ENCODE data around the gene CHKA. TPM values are rescaled to one million over a fixed set of nuclear protein-coding genes. Genes with fewer than 3 reads are reported as not detected.

CHKA gene
- total and polyA plus RNA-seq, 2 of the 4 experiments (the other 2 are of a cell fraction): 4.5 to 8.4 TPM

GRCh38 chr11:68081691-68082090, 39.5 kb downstream of the CHKA start:
- H3K4ac ChIP-seq (ENCODE audit: low read depth, low read length): no peak overlapping the region
- dilution Hi-C loops (cut with HindIII; ENCODE audit: low sequenced_read_pairs, unreplicated experiment): no loop called here

More at GRCh38 chr11:68081691-68082090, 39.5 kb downstream of the CHKA start:
- no peak overlapping the region for H2AFZ ChIP-seq (replicated peaks; ENCODE audit: low read length, poor library complexity)
- DNase-seq: no peak
- no peak overlapping the region for H2BK120ac ChIP-seq (ENCODE audit: low read depth, low read length)
- no peaks in the 10 kb centered on the region for H3K4me1 ChIP-seq (ENCODE audit: control insufficient read depth, insufficient read depth, low read length)
- ChIA-PET CTCF (interaction anchor here (0.6 kb wide), 1 partner anchor 25 kb away, joined by 3 read pairs; no protein-coding TSS in a partner anchor), POLR2A (ENCODE audit: unreplicated experiment) (no interaction called here)
- no peak overlapping the region for H4K91ac ChIP-seq (ENCODE audit: insufficient read depth, low read depth, low read length)
- no peak overlapping the region for H2BK15ac ChIP-seq (ENCODE audit: low read depth, low read length)
- ATAC-seq (ENCODE audit: low read depth): no peak
- no peaks in the 10 kb centered on the region; the same call in none of the 2 replicates for H3K9me1 ChIP-seq (ENCODE audit: insufficient read depth, low read length)
- H3K9ac ChIP-seq (ENCODE audit: low read depth, low read length): no peak overlapping the region
- H3K36me3 ChIP-seq (ENCODE audit: control insufficient read depth, insufficient read depth, low read length): peaks cover 9% of the 10 kb centered on the region
- no TSS peak for BruUV-seq (replicated peaks)
- H3K27ac ChIP-seq (ENCODE audit: insufficient read depth, low read length): no peak overlapping the region
- H3K27me3 ChIP-seq (ENCODE audit: control insufficient read depth, insufficient read depth, low read length): no peaks in the 10 kb centered on the region
- no peak overlapping the region for H3K14ac ChIP-seq (replicated peaks; ENCODE audit: low read depth, low read length)
- H2AK5ac ChIP-seq (ENCODE audit: low read depth, low read length): no peak overlapping the region
- intact Hi-C loops (cut with micrococcal nuclease) (no loop called here), in situ Hi-C loops (cut with MboI; ENCODE audit: low sequenced_read_pairs) (no loop called here)
- no peak overlapping the region for H2BK5ac ChIP-seq (ENCODE audit: low read depth, low read length, poor library complexity, severe bottlenecking)
- no peak overlapping the region for H3K18ac ChIP-seq (ENCODE audit: low read depth, low read length)
- no peak for TF ChIP-seq MAFK (IDR thresholded peaks at IDR 0.05; ENCODE audit: low read depth, low read length)
- no peak for TF ChIP-seq MXI1 (IDR thresholded peaks at IDR 0.05; ENCODE audit: borderline replicate concordance, low read depth, low read length)
- TF ChIP-seq ELK1 (IDR thresholded peaks at IDR 0.05; ENCODE audit: borderline replicate concordance, low read depth, low read length): no peak
- TF ChIP-seq BHLHE40 (IDR thresholded peaks at IDR 0.05; ENCODE audit: low read depth, low read length): no peak
- no peak for TF ChIP-seq RFX5 (IDR thresholded peaks at IDR 0.05; ENCODE audit: low read depth, low read length)
- no peak for TF ChIP-seq SMC3 (IDR thresholded peaks at IDR 0.05; ENCODE audit: low read depth, low read length)
- TF ChIP-seq MAZ (IDR thresholded peaks at IDR 0.05; ENCODE audit: borderline replicate concordance, low read depth, low read length): no peak
- no peak for TF ChIP-seq POLR2A (IDR thresholded peaks at IDR 0.05; ENCODE audit: low read depth, low read length)
- no peak for TF ChIP-seq RAD21 (IDR thresholded peaks at IDR 0.05; ENCODE audit: low read length)
- no peak for TF ChIP-seq NFE2L2 (IDR thresholded peaks at IDR 0.05; ENCODE audit: low read depth, low read length)
- TF ChIP-seq FOS (IDR thresholded peaks at IDR 0.05; ENCODE audit: low read depth, low read length): no peak
- no peak for TF ChIP-seq CTCF (conservative IDR thresholded peaks at IDR 0.05; ENCODE audit: low read depth, low read length)
- no peak for TF ChIP-seq USF2 (IDR thresholded peaks at IDR 0.05; ENCODE audit: low read depth, low read length)
- no peak for TF ChIP-seq RCOR1 (IDR thresholded peaks at IDR 0.05; ENCODE audit: insufficient replicate concordance, low read length)
- TF ChIP-seq CEBPB (IDR thresholded peaks at IDR 0.05; ENCODE audit: low read depth, low read length): no peak
- no peak for TF ChIP-seq CHD1 (IDR thresholded peaks at IDR 0.05; ENCODE audit: low read depth, low read length)
- no peak overlapping the region for H2BK20ac ChIP-seq (ENCODE audit: low read depth, low read length)
- no peak overlapping the region for H2AK9ac ChIP-seq (replicated peaks; ENCODE audit: low read depth, low read length, poor library complexity)
- H4K8ac ChIP-seq (ENCODE audit: low read depth in 2 of 2, low read length in 2 of 2): no peak overlapping the region
- no peak overlapping the region for H3K56ac ChIP-seq (ENCODE audit: extremely low read depth, insufficient read depth, low read length)
- no peaks in the 10 kb centered on the region for H3K79me1 ChIP-seq (ENCODE audit: low read depth in 1 of 2, low read length in 2 of 2)
- no peaks in the 10 kb centered on the region for H4K20me1 ChIP-seq (ENCODE audit: insufficient read depth, low read length)
- H3K4me2 ChIP-seq (ENCODE audit: low read depth, low read length): no peak overlapping the region
- no peak overlapping the region for H3K4me3 ChIP-seq (ENCODE audit: insufficient read depth, low read depth, low read length)
- WGBS, 2 experiments (ENCODE audit: extremely low coverage in 2 of 2, insufficient read length in 1 of 2): no CpG with 5 or more reads among the region's 9 CpGs
- no peak overlapping the region for H4K5ac ChIP-seq (ENCODE audit: low read depth, low read length)
- no peak overlapping the region for H3K23ac ChIP-seq (ENCODE audit: low read depth, low read length)
- H3K9me3 ChIP-seq (ENCODE audit: control insufficient read depth, insufficient read depth, low read length): no peaks in the 10 kb centered on the region

All from IMR-90 (cell line).